SU-DHL-6 (cell line): ENCODE data around the gene PSD.

Source experiments
- H2AFZ ChIP-seq: fragments of 200-600 bp; sonication (generic); 2 replicates; pipeline ENCODE4 v1.6.1; 2014; ENCODE audit warnings: low read depth, mild to moderate bottlenecking, moderate library complexity, mixed read lengths, antibody characterized with exemption, low read length; ENCODE audit not compliant: severe bottlenecking
- H3F3A ChIP-seq: fragments of 200-600 bp; shearing (Covaris generic); 2 replicates; pipeline ENCODE4 v1.6.0; 2016; ENCODE audit warnings: antibody characterized with exemption, mild to moderate bottlenecking; ENCODE audit not compliant: insufficient read depth
- H3K27ac ChIP-seq: fragments of 200-600 bp; sonication (generic); 2 replicates; pipeline ENCODE4 v1.5.1; 2016; ENCODE audit warnings: low read depth, mild to moderate bottlenecking, low read length, moderate library complexity, mixed read lengths
- H3K27me3 ChIP-seq: fragments of 200-600 bp; sonication (generic), shearing (Covaris generic); 2 replicates; pipeline ENCODE4 v1.6.0; 2014; ENCODE audit warnings: mild to moderate bottlenecking, low read length
- H3K36me3 ChIP-seq: fragments of 200-600 bp; sonication (generic); 2 replicates; pipeline ENCODE4 v1.6.1; 2014; ENCODE audit warnings: mild to moderate bottlenecking, low read length, mixed read lengths
- H3K4me2 ChIP-seq: fragments of 300-600, 200-600 bp; shearing (Covaris generic), sonication (generic); 2 replicates; pipeline ENCODE4 v1.6.0; 2014; ENCODE audit warnings: low read length, low read depth, mild to moderate bottlenecking; ENCODE audit not compliant: poor library complexity, severe bottlenecking
- H3K4me3 ChIP-seq: fragments of 200-600 bp; sonication (generic); 2 replicates; pipeline ENCODE4 v1.5.1; 2014; ENCODE audit warnings: antibody characterized with exemption, low read length, mild to moderate bottlenecking, mixed read lengths; ENCODE audit not compliant: insufficient read depth, poor library complexity, severe bottlenecking
- H3K79me2 ChIP-seq: fragments of 200-600 bp; sonication (generic); 2 replicates; pipeline ENCODE4 v1.6.1; 2014; ENCODE audit warnings: mild to moderate bottlenecking, low read length, moderate library complexity; ENCODE audit not compliant: insufficient read depth
- H3K9ac ChIP-seq: fragments of 200-600 bp; sonication (generic); 2 replicates; pipeline ENCODE4 v1.7.0; 2014; ENCODE audit warnings: mild to moderate bottlenecking, low read length
- H3K9me2 ChIP-seq: fragments of 200-600 bp; sonication (generic); replicated peaks from 2 replicates; pipeline ENCODE4 v1.6.1; 2014; ENCODE audit warnings: low read length; ENCODE audit not compliant: insufficient read depth
- H3K9me3 ChIP-seq: fragments of 200-600 bp; sonication (generic); 2 replicates; pipeline ENCODE4 v1.6.1; 2014; ENCODE audit warnings: low read length, mixed read lengths; ENCODE audit not compliant: insufficient read depth
- H4K20me1 ChIP-seq: fragments of 200-600 bp; sonication (generic); 2 replicates; pipeline ENCODE4 v1.6.1; 2014; ENCODE audit warnings: low read depth, mild to moderate bottlenecking, antibody characterized with exemption, low read length, moderate library complexity, mixed read lengths
- CTCF ChIP-seq: fragments of 200-600 bp; sonication (generic); IDR thresholded peaks from one replicate; pipeline ENCODE4 v1.5.1; 2017; ENCODE audit warnings: antibody characterized with exemption, mild to moderate bottlenecking, low read length, moderate library complexity; ENCODE audit not compliant: insufficient read depth, poor library complexity, severe bottlenecking
- EZH2phosphoT487 ChIP-seq: fragments of 200-600 bp; sonication (generic), shearing (Covaris generic); conservative IDR thresholded peaks from 2 replicates; pipeline ENCODE4 v1.6.1; 2018; ENCODE audit warnings: mild to moderate bottlenecking, antibody characterized with exemption, low read length, moderate library complexity, mixed read lengths

PSD gene

GRCh38 chr10:102450124-102450373 is 31.5 kb upstream of the PSD start:
- H2AFZ ChIP-seq, result peak overlapping the region; percentile 75
- peak overlapping the region; percentile 85 for H3K27ac ChIP-seq
- H4K20me1 ChIP-seq, result no peaks in the 10 kb centered on the region

GRCh38 chr10:102449321-102450123 is 30.9 kb upstream of the PSD start:
- no peak for TF ChIP-seq EZH2phosphoT487
- no peak for TF ChIP-seq CTCF
- Histone ChIP-seq H3K36me3 (no peaks in the 10 kb centered on the region), H3K9ac (peak overlapping the region; percentile 97), H3K4me2 (peak overlapping the region; percentile 94), H2AFZ (peak overlapping the region; percentile 75), H4K20me1 (no peaks in the 10 kb centered on the region), H3K79me2 (peaks cover 26% of the 10 kb centered on the region), H3K27me3 (no peaks in the 10 kb centered on the region), H3K27ac (peak overlapping the region; percentile 85), H3K4me3 (peak overlapping the region; percentile 91), H3K9me2 (no peaks in the 10 kb centered on the region), H3F3A (peaks cover 8% of the 10 kb centered on the region; the same call in 1 of the 2 replicates), H3K9me3 (no peaks in the 10 kb centered on the region)

More at GRCh38 chr10:102450124-102450373, 31.5 kb upstream of the PSD start:
- Histone ChIP-seq H3K9me3 (no peaks in the 10 kb centered on the region), H3K4me2 (peak overlapping the region; percentile 94), H3K9ac (peak overlapping the region; percentile 97), H3K27me3 (no peaks in the 10 kb centered on the region), H3K9me2 (no peaks in the 10 kb centered on the region), H3K4me3 (peak overlapping the region; percentile 91), H3F3A (peaks cover 8% of the 10 kb centered on the region; the same call in 1 of the 2 replicates), H3K36me3 (no peaks in the 10 kb centered on the region), H3K79me2 (peaks cover 26% of the 10 kb centered on the region)
- TF ChIP-seq CTCF, result no peak
- no peak for TF ChIP-seq EZH2phosphoT487

- Histone ChIP-seq H3K9me2 (no peaks in the 10 kb centered on the region), H3K4me3 (no peak overlapping the region), H2AFZ (no peak overlapping the region), H3K9me3 (no peaks in the 10 kb centered on the region), H3F3A (peaks cover 2% of the 10 kb centered on the region; the same call in 1 of the 2 replicates), H3K27me3 (no peaks in the 10 kb centered on the region), H3K36me3 (no peaks in the 10 kb centered on the region), H4K20me1 (no peaks in the 10 kb centered on the region), H3K9ac (no peak overlapping the region), H3K27ac (no peak overlapping the region), H3K79me2 (no peaks in the 10 kb centered on the region), H3K4me2 (no peak overlapping the region)
- no peak for TF ChIP-seq EZH2phosphoT487
- TF ChIP-seq CTCF, result no peak
These were observed 26.3 kb upstream of the PSD start for GRCh38 chr10:102444851-102445250.
